Esophagus (tissue), 2 donors: Measurements from ENCODE around the gene BANF2. TPM values are rescaled to one million over a fixed set of nuclear protein-coding genes. Genes with fewer than 3 reads are reported as not detected.
"Not testable (repeated sequence)": the region's sequence is repeated elsewhere in the genome, so short reads cannot be mapped to it uniquely, and the experiment has no call there.

Experiments
- H3K27ac ChIP-seq, 2 donors: one replicate each; pipeline ENCODE4 v1.5.1; 2013; ENCODE audit warnings: low read depth in 2 of 2, mild to moderate bottlenecking in 2 of 2, inconsistent platforms in 1 of 2, low read length in 1 of 2, moderate library complexity in 1 of 2
- H3K27me3 ChIP-seq, 2 donors: one replicate each; pipeline ENCODE4 v1.6.1; 2013; ENCODE audit warnings: low read length in 2 of 2, control low read depth in 1 of 2, mild to moderate bottlenecking in 1 of 2; ENCODE audit not compliant: insufficient read depth in 2 of 2, control insufficient read depth in 1 of 2
- H3K36me3 ChIP-seq, 2 donors: one replicate each; pipeline ENCODE4 v1.6.1; 2013; ENCODE audit warnings: low read length in 1 of 2; ENCODE audit not compliant: control insufficient read depth in 2 of 2, insufficient read depth in 2 of 2
- H3K4me1 ChIP-seq, 2 donors: one replicate each; pipeline ENCODE4 v1.6.1; 2013; ENCODE audit warnings: low read length in 1 of 2; ENCODE audit not compliant: control insufficient read depth in 2 of 2, insufficient read depth in 2 of 2
- H3K4me3 ChIP-seq, 2 donors: one replicate each; pipeline ENCODE4 v1.5.1; 2013; ENCODE audit warnings: low read length in 2 of 2, mild to moderate bottlenecking in 2 of 2, low read depth in 1 of 2, moderate library complexity in 1 of 2
- H3K9me3 ChIP-seq, 2 donors: one replicate each; pipeline ENCODE4 v1.6.1; 2013; ENCODE audit warnings: mild to moderate bottlenecking in 2 of 2, low read depth in 1 of 2, low read length in 1 of 2, moderate library complexity in 1 of 2; ENCODE audit not compliant: control insufficient read depth in 2 of 2, insufficient read depth in 1 of 2
- WGBS, 2 donors: extraction: QIAGEN DNeasy Blood & Tissue Kit; methylation state at CpG; one replicate each; pipeline ENCODE4 v1.1.7; 2013; 5-methylcytosine and 5-hydroxymethylcytosine counted together
- polyA plus RNA-seq, 2 donors: library from polyadenylated mRNA; stranded (reverse); fragments of 200-250 nt; gene quantifications; one replicate each; pipeline ENCODE4 v1.2.3, GENCODE V29; 2013
- donor health status: healthy with polysubstance abuse.
- donor health status: Bipolar disorder and iron deficiency.

The BANF2 gene
- polyA plus RNA-seq, 2 donors: not detected

DNA sequence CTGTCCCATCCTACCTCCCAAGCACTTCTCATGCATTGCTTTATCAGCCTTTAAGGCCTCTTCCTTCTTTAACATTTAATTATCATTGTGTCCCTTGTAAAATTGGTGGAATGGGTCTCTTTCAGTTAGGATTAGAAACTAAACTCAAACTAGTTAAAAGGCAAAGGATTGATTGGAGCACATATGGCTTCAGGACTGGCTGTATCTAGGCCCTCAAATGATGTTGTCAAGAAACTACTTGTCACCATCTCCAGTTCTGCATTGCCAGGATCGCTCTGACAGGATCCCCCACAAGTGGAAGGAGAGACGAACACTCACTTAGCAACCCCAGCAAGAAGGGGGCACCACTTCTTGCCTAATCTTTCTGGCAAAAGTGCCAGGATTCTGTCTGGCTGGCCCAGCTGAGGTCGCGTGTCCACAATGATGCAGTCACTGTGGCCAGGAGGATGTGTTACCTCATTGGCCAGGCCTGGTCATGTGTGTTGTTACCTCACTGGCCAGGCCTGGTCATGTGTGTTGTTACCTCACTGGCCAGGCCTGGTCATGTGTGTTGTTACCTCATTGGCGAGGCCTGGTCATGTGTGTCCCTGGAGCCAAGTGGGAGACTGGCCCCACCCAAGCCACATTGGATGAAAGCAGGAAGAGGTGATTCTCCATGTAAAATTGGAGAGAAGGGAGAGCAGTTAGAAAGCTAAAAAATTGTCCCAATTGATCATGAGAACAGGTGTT, 5.0 kb downstream of the BANF2 start:
- WGBS, 2 donors: 96% methylated on average over 5 of the region's 5 CpGs
- Histone ChIP-seq H3K27ac (no peak overlapping the region), H3K4me3 (no peak overlapping the region), H3K9me3 (peaks cover 0 to 3% of the 10 kb centered on the region in 2 donors), H3K27me3 (no peaks in the 10 kb centered on the region), H3K36me3 (no peaks in the 10 kb centered on the region), H3K4me1 (no peaks in the 10 kb centered on the region)

DNA sequence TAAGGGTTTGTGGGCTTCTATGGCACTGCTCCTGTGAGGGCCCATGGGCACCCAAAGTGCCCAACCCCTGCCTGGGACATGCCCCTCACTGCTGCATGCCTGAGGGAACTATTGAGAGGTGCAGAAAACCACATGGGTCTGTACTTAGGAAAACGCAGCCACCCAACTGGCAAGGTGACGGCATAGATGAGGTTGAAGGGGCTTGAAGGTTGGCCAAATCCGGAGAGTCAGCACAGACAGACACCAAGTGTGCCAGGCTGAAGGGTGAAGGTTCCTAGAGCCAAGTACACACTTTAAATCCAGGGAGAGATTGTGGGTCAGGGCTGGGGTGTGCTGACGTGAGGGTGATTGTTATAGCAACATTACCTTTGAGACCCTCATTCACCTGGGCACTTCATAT, 6.2 kb downstream of the BANF2 start:
- Histone ChIP-seq H3K36me3 (no peaks in the 10 kb centered on the region), H3K27ac (no peak overlapping the region), H3K9me3 (peaks cover 0 to 3% of the 10 kb centered on the region in 2 donors), H3K4me1 (no peaks in the 10 kb centered on the region), H3K4me3 (no peak overlapping the region), H3K27me3 (no peaks in the 10 kb centered on the region)
- 66 to 91% methylated on average over 4 of the region's 4 CpGs for WGBS, 2 donors

DNA sequence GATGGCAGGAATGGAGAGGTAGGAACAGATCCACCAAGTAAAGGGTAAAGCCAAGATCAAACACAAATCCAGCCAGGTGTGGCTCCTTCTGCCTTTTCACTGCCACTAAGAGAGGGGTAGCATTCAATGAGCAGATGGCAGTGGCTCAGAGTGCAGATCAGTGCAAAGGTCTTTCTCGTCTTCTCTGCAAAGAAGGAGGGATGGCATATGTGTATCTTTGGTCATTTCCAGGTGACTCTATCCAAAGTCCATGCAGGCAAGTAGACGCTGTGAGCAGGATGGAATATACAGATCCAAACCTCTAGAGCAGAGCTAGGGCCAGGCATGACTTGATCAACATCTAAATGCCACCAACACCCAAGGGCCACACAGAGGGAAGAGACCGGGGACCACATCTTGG, 6.9 kb downstream of the BANF2 start:
- 64 to 87% methylated on average over 3 of the region's 3 CpGs for WGBS, 2 donors

DNA sequence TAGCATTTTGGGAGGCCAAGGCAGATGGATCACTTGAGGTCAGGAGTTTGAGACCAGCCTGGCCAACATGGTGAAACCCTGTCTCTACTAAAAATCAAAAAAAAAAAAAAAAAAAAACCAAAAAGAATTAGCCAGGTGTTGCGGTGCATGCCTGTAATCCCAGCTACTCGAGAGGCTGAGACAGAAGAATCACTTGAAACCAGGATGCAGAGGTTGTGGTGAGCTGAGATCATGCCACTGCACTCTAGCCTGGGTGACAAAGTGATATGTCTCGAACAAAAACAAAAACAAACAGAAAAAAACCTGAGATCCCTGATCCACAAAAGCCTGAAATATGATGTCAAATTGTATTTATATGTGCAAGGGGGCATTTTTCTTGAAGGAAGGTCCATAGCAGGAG, 8.2 kb downstream of the BANF2 start:
- 85 to 86% methylated on average over 3 of the region's 3 CpGs for WGBS, 2 donors
- not testable (repeated sequence) for H3K27ac ChIP-seq, H3K27me3 ChIP-seq, H3K9me3 ChIP-seq, H3K4me3 ChIP-seq, H3K36me3 ChIP-seq, H3K4me1 ChIP-seq

More for the DNA sequence above, 6.9 kb downstream of the BANF2 start:
- H3K4me3 ChIP-seq: no peak overlapping the region
- no peaks in the 10 kb centered on the region for H3K36me3 ChIP-seq
- no peaks in the 10 kb centered on the region for H3K4me1 ChIP-seq
- H3K27ac ChIP-seq: no peak overlapping the region
- peaks cover 0 to 3% of the 10 kb centered on the region in 2 donors for H3K9me3 ChIP-seq
- no peaks in the 10 kb centered on the region for H3K27me3 ChIP-seq

DNA sequence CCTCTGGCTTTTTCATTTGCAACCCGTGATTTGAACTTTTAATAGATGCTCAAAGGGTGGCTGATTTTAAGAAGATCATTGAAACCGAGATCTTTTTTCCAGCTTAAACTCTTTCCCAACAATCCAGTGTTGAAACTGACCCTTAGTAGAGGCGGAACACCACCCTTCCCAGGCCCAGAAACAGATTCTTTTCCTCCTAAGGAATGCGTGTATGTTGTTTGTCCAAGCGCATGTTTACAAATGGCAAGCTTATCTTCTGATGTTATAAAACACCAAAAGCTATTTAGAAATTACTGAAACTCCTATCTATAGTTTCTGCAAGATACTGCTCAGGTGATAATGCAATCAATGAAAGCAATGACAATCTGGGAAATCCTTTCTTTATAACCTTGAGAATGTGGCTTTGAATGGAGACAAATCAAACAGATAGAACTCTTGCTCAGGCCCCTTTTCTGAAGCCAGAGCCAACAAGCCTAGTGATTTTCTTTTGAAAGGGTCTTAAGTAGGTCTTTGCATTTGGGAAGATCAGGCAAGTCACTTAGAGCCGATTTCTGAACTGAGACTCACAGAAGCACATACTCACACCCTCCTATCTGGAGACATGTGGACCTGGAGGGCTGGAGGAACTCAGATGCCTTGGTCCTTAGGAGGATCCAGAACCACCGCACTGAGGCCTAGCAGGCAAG, 9.1 kb downstream of the BANF2 start:
- H3K36me3 ChIP-seq: no peaks in the 10 kb centered on the region
- H3K4me3 ChIP-seq: no peak overlapping the region
- H3K27ac ChIP-seq: no peak overlapping the region
- H3K9me3 ChIP-seq: peaks cover 0 to 3% of the 10 kb centered on the region in 2 donors
- no peaks in the 10 kb centered on the region for H3K27me3 ChIP-seq
- no peaks in the 10 kb centered on the region for H3K4me1 ChIP-seq
- WGBS, 2 donors: 79 to 81% methylated on average over 7 of the region's 7 CpGs

DNA sequence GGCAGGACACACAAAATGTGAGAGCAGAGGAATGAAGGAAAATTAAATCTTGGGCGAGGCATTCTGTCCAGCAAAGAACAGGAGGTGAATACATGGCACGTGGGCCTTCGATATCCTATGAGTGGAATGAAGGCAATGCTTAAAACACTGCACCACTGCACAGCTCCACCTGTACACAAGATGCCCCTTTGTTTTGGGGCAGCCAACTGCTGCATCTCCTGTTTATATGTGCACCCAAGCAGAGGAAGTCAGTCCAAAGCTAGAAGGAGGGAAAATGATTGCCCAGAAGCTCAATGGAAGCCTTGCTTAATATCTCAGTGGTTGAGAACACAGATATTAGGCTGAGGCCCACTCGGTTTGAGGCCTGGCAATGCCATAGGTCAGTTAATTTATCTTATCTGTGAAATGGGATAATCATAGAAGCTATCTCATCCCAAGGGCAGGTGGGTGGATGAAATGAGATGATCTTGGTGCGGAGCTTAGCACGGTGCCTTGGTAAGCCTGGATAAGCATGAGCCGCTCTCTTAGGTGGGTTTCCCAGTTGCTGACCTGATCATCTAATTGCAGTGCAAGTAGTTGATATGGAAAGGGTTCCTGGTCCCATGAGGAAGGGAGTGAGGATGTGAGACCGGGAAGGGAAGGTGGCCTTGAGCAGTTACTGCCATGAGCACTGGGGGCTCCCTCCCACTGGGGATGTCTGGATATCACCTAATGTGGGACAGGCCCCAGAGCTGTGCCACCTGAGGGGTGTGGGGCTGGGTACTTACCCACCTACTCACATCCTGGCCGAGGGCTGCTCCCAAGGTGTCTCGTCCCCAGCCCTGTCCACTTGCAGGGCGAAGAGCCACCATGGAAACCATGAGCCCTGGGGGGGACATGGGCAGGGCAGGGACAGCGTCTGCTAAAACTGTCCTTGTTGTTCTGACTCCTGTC, 9.9 kb downstream of the BANF2 start:
- H3K9me3 ChIP-seq: peaks cover 0 to 3% of the 10 kb centered on the region in 2 donors
- H3K4me3 ChIP-seq: no peak overlapping the region
- no peaks in the 10 kb centered on the region for H3K36me3 ChIP-seq
- no peaks in the 10 kb centered on the region for H3K4me1 ChIP-seq
- no peaks in the 10 kb centered on the region for H3K27me3 ChIP-seq
- 84 to 86% methylated on average over 12 of the region's 12 CpGs for WGBS, 2 donors
- no peak overlapping the region for H3K27ac ChIP-seq

DNA sequence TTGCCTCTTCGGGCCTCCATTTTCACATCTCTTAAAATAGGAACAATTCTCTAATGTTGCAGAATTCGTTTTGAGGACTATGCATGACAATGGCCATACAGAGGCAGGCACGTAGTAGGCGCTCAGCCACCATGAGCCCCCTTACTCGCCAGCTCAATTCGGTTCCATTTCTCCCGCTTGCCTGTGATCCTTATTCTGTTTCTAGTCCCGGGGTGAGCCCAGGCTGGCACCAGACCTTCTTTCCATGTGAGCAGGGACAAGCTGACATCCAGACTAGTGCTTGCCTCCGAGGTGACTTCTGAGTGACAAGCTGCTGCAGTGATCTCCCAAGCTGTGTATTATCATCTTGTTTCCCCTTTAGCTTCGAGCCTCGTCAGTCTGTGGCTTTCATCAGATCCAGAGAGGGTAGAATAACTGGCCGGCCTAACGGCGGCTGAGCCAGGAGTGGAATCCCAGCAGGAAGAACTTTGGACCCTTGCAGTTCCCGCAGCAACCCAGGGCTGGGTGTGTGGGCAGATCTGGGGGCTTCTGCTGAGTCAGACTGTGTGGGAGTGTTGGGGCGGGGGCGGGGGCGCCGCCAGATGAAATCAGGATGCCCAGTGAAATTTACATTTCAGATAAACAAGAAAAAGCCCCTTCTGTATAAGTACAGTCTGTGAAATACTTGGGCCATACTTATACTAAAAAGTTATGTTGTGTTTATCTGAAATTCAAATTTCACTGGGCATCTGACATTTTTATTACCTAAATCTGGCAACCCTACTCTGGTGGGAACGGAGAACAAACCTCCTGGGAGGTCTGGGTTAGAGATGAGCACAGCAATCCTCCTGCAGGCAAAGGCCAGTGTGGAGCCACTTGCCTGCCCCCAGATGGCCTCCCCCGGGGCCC, 10.9 kb downstream of the BANF2 start:
- Histone ChIP-seq H3K4me1 (no peaks in the 10 kb centered on the region), H3K9me3 (no peaks in the 10 kb centered on the region), H3K4me3 (no peak overlapping the region), H3K27me3 (no peaks in the 10 kb centered on the region), H3K36me3 (no peaks in the 10 kb centered on the region), H3K27ac (no peak overlapping the region)
- 62 to 74% methylated on average over 21 of the region's 21 CpGs for WGBS, 2 donors

DNA sequence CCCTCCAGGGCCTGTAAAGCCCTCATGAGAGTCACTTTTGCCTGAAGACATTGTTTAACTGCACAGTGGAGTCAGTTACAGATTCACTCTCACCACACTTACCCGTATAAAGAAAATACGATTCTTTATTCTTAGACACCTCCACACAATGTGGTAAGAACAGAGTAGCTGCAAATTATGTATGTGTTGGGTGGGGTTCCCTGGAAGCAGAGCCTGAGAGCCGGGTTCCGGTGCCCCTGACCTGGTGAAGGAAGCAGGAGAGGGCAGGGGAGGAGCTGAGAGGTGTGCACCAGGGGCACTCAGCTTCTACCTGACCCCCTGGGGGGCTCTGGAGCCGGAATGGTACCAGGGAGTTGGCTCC, 11.5 kb downstream of the BANF2 start:
- H3K27ac ChIP-seq: no peak overlapping the region
- H3K27me3 ChIP-seq: no peaks in the 10 kb centered on the region
- WGBS, 2 donors: 75 to 90% methylated on average over 5 of the region's 5 CpGs
- no peaks in the 10 kb centered on the region for H3K36me3 ChIP-seq
- H3K4me3 ChIP-seq: no peak overlapping the region
- no peaks in the 10 kb centered on the region for H3K9me3 ChIP-seq
- no peaks in the 10 kb centered on the region for H3K4me1 ChIP-seq

DNA sequence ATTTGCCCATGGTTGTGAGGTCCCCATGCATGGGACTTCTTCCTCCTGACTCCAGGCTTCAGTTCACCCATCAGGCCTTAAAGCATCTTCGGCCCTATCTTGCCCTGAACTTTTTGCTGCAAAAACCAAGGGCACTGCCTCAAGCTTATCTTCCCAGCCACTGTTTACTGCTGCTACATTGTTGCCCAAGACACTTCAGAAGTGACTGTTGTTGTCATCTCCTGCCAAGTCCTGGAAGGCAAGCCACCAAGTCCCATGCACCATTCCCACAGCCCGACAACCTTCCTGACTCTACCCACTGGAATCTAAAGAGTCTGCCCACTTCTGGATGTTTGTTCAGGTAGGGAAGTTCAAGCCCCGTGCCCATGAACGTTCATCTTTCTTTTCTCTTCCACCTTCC, 12.4 kb downstream of the BANF2 start:
- no peaks in the 10 kb centered on the region for H3K27me3 ChIP-seq
- H3K27ac ChIP-seq: no peak overlapping the region
- 82 to 93% methylated on average over 4 of the region's 4 CpGs for whole genome bisulfite sequencing, 2 donors
- H3K4me3 ChIP-seq: no peak overlapping the region
- H3K9me3 ChIP-seq: no peaks in the 10 kb centered on the region
- H3K4me1 ChIP-seq: no peaks in the 10 kb centered on the region
- H3K36me3 ChIP-seq: no peaks in the 10 kb centered on the region
